ENCODE measurements around the gene VTA1. TPM values are rescaled to one million over a fixed set of nuclear protein-coding genes. Genes with fewer than 3 reads are reported as not detected.
"Not testable (repeated sequence)": the region's sequence is repeated elsewhere in the genome, so short reads cannot be mapped to it uniquely, and the experiment has no call there.

VTA1 gene
- total and polyA plus RNA-seq, 7 donors = 33.3 to 62.0 (median 39.3) TPM

DNA sequence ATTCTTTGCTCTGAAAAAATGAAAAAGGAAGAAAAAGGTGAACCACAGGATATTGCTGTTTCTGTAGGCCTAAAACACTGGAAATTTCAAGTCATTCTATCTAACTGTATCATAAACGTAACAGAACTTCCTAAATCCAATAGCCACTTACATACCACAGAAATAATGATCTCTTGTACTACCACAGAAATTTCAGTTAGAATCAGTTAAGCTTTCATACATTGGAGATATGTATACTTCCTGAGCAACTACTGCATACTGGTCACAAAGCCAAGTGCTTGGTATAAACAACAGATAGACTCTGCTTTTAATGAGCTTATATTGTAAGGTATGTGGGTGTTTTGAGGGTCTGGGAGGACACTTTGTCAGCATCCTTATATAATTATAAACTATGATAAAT, 38.6 kb downstream of the VTA1 start:
- Histone ChIP-seq H3K27me3 (no peaks in the 10 kb centered on the region), H3K4me3 (no peak overlapping the region), H3K27ac (no peak overlapping the region), H3K9me3 (no peaks in the 10 kb centered on the region), H3K36me3 (peaks cover 0 to 16% (median 0%) of the 10 kb centered on the region in 4 donors), H3K4me1 (peaks cover 0 to 11% (median 0%) of the 10 kb centered on the region in 4 donors)
- WGBS, 2 donors = 94 to 95% methylated on average over 1 of the region's 1 CpG
- intact Hi-C loops (cut with DNase I) = no loop called here
- no peak for DNase-seq
- TF ChIP-seq POLR2AphosphoS5 (IDR thresholded peaks at IDR 0.05) (no peak), POLR2A (IDR thresholded peaks at IDR 0.05) (no peak), EP300 (IDR thresholded peaks at IDR 0.05) (no peak)
- TF ChIP-seq, protein P1, sequence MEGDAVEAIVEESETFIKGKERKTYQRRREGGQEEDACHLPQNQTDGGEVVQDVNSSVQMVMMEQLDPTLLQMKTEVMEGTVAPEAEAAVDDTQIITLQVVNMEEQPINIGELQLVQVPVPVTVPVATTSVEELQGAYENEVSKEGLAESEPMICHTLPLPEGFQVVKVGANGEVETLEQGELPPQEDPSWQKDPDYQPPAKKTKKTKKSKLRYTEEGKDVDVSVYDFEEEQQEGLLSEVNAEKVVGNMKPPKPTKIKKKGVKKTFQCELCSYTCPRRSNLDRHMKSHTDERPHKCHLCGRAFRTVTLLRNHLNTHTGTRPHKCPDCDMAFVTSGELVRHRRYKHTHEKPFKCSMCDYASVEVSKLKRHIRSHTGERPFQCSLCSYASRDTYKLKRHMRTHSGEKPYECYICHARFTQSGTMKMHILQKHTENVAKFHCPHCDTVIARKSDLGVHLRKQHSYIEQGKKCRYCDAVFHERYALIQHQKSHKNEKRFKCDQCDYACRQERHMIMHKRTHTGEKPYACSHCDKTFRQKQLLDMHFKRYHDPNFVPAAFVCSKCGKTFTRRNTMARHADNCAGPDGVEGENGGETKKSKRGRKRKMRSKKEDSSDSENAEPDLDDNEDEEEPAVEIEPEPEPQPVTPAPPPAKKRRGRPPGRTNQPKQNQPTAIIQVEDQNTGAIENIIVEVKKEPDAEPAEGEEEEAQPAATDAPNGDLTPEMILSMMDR (IDR thresholded peaks at IDR 0.05) = no peak

DNA sequence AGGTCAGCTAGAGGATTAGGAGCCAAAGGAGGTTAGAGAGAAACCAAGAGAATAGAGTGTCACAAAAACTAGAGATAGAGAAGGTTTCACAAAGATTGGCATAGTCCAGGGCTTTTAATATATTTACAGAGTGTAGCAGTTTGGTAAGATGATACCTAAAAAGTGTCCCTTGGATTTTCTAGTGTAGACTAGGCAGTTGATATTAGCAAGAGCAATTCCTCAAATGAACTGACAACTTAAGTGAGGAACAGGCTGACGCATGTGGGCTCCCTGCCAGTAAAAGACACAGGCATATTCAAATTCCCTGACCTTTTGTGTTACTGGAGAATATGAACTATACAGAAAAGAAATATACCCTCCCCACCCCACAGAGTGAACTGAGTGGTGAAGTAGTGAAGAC, 40.1 kb downstream of the VTA1 start:
- Histone ChIP-seq H3K36me3 (peaks cover 0 to 17% (median 0%) of the 10 kb centered on the region in 4 donors), H3K27ac (no peak overlapping the region), H3K27me3 (no peaks in the 10 kb centered on the region), H3K9me3 (no peaks in the 10 kb centered on the region), H3K4me1 (peaks cover 0 to 11% (median 0%) of the 10 kb centered on the region in 4 donors), H3K4me3 (no peak overlapping the region)
- 43 to 71% methylated on average over 1 of the region's 1 CpG for WGBS, 2 donors
- no peak for TF ChIP-seq EP300 (IDR thresholded peaks at IDR 0.05)
- TF ChIP-seq, protein P1 (IDR thresholded peaks at IDR 0.05) = no peak
- no peak for TF ChIP-seq POLR2AphosphoS5 (IDR thresholded peaks at IDR 0.05)
- no peak for TF ChIP-seq POLR2A (IDR thresholded peaks at IDR 0.05)
- intact Hi-C loops (cut with DNase I) = no loop called here
- no peak for DNase-seq

DNA sequence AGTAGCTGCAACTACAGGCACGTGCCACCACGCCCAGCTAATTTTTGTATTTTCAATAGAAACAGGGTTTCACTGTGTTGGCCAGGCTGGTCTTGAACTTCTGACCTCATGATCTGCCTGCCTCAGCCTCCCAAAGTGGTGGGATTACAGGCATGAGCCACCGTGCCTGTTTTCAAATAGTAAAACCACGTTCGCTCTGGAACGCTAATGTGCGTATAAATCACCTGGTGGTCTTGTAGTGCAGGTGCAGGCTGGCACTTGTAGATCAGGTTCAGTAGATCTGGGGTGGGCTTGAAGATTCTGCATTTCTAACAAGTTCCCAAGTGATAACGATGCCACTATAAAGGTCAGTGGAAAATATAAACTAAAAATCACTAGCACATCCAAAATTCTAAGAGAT, 41.3 kb downstream of the VTA1 start:
- DNase-seq; H3K9me3 ChIP-seq; H3K27me3 ChIP-seq; intact Hi-C loops (cut with DNase I); H3K27ac ChIP-seq; H3K4me3 ChIP-seq: not testable (repeated sequence)
- 95 to 97% methylated on average over 8 of the region's 8 CpGs for WGBS, 2 donors
- Histone ChIP-seq H3K36me3 (peaks cover 0 to 17% (median 0%) of the 10 kb centered on the region in 4 donors), H3K4me1 (peaks cover 0 to 11% (median 0%) of the 10 kb centered on the region in 4 donors)

DNA sequence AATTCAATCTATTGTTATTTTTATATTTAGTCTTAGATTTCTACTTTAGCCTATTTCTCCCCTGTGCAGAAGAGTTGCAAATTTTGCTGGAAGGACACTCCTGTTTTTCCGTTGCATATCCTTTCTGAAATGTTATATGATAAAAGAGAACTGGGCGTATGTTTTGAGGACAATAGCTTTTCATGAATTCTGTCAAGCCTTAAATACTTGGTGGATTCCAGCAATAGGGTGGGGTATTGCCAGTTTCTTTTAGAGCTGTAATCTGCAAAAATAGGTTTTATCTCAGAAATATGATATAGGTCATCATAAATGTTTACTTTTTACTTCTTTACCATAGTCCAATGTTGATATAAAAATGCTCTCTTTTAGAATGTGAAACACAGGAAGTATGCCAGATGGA, 42.0 kb downstream of the VTA1 start:
- Histone ChIP-seq H3K4me1 (peaks cover 0 to 11% (median 0%) of the 10 kb centered on the region in 4 donors), H3K36me3 (peaks cover 0 to 17% (median 0%) of the 10 kb centered on the region in 4 donors), H3K9me3 (no peaks in the 10 kb centered on the region), H3K4me3 (no peak overlapping the region), H3K27me3 (no peaks in the 10 kb centered on the region), H3K27ac (no peak overlapping the region)
- TF ChIP-seq POLR2AphosphoS5 (IDR thresholded peaks at IDR 0.05) (no peak), POLR2A (IDR thresholded peaks at IDR 0.05) (no peak), EP300 (IDR thresholded peaks at IDR 0.05) (no peak)
- TF ChIP-seq, protein P1 (IDR thresholded peaks at IDR 0.05) = no peak
- 71 to 90% methylated on average over 2 of the region's 2 CpGs for WGBS, 2 donors
- DNase-seq = no peak
- intact Hi-C loops (cut with DNase I) = no loop called here

DNA sequence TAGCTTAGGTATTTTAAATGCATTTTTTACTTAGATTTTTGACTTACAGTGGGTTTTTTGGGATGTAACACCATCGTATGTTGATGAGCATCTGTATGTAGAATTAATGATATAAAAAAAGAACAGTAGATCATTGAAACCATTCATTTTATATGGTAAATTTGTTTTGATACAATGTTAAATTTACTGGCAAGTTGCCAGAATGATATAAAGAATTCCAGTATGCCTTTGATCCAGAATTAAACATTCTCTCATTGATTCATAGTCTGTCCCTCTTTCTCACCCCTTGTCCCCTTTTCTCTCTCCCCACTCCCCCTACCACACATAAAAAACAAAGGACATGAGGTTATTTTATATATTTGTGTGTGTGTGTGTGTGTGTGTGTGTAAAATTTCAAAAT, 45.3 kb downstream of the VTA1 start:
- intact Hi-C loops (cut with DNase I) = no loop called here
- Histone ChIP-seq H3K36me3 (peaks cover 0 to 17% (median 0%) of the 10 kb centered on the region in 4 donors), H3K9me3 (no peaks in the 10 kb centered on the region), H3K27ac (no peak overlapping the region), H3K4me1 (peaks cover 0 to 1% (median 0%) of the 10 kb centered on the region in 4 donors), H3K27me3 (no peaks in the 10 kb centered on the region), H3K4me3 (no peak overlapping the region)
- TF ChIP-seq POLR2A (IDR thresholded peaks at IDR 0.05) = no peak
- no peak for TF ChIP-seq EP300 (IDR thresholded peaks at IDR 0.05)
- TF ChIP-seq POLR2AphosphoS5 (IDR thresholded peaks at IDR 0.05) = no peak
- TF ChIP-seq, protein P1 (IDR thresholded peaks at IDR 0.05) = no peak
- 93 to 97% methylated on average over 1 of the region's 1 CpG for whole genome bisulfite sequencing, 2 donors
- no peak for DNase-seq
